Stimulated activated naive CD8-positive, alpha-beta T cell treated with anti-CD3 and anti-CD28 coated beads, Interleukin-15, Interleukin-2, amounts not matched to agents 100 ng/mL and 50 ng/mL, for 24 hours (primary cell): ENCODE data around the gene ODAD2.
A peak's percentile ranks its signal among the peaks of the same experiment; 100 is the strongest.
"Not testable (repeated sequence)": the region's sequence is repeated elsewhere in the genome, so short reads cannot be mapped to it uniquely, and the experiment has no call there.

Experiments
- H3K27ac Mint-ChIP-seq: one replicate; pipeline ENCODE4 v1.8.0; 2021; ENCODE audit warnings: mild to moderate bottlenecking, mixed read lengths
- H3K27me3 Mint-ChIP-seq: one replicate; pipeline ENCODE4 v1.8.0; 2021; ENCODE audit warnings: mixed read lengths
- H3K36me3 Mint-ChIP-seq: one replicate; pipeline ENCODE4 v1.8.0; 2021; ENCODE audit warnings: low read depth, mixed read lengths
- H3K4me1 Mint-ChIP-seq: one replicate; pipeline ENCODE4 v1.8.0; 2021; ENCODE audit warnings: low read depth, mixed read lengths
- H3K4me3 Mint-ChIP-seq: one replicate; pipeline ENCODE4 v1.8.0; 2021; ENCODE audit warnings: mild to moderate bottlenecking, mixed read lengths
- H3K9me3 Mint-ChIP-seq: one replicate; pipeline ENCODE4 v1.8.0; 2021; ENCODE audit warnings: mixed read lengths

The ODAD2 gene

DNA sequence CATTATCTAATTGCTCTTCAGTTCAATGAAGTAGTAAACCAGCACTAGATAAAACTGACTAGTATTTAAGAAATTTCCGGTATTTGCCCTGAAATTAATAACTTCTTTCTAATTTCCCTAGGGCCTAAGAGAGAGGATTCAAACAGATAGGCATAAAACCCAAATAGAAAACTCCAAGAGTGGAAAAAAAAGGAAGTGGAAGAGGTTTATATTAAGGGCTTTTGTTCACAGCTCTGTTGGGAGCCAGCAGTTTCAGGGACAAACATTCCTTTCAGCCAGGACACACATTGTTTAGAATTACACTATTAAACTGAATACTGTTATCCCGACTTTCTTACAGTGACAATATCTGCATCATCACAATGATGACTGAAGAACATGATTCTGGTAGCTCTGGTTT is 3.6 kb downstream of the ODAD2 start:
- H3K36me3 Mint-ChIP-seq = no peaks in the 10 kb centered on the region
- H3K4me3 Mint-ChIP-seq = no peak overlapping the region
- peaks cover 17% of the 10 kb centered on the region for H3K4me1 Mint-ChIP-seq
- peaks cover 42% of the 10 kb centered on the region for H3K27me3 Mint-ChIP-seq
- H3K9me3 Mint-ChIP-seq = no peaks in the 10 kb centered on the region
- H3K27ac Mint-ChIP-seq = no peak overlapping the region

DNA sequence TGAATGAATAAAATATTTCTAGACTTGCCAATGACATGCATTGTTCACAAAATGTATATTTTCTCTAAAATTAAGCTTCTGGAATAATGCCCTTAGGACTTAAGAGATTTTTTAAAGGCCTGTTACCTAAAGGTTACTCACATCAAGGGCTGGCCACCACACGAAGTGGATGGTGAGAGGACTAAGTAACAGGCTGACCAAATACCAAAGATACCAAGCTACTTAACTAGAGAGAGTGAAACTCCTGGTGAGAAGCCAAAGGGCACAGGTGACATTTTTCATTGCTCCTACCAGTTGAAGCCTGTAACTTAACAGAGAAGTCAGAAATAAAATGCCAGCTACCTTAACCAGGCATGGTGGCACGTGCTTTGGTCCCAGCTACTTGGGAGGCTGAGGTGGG is 9.5 kb downstream of the ODAD2 start:
- H3K27me3 Mint-ChIP-seq = peaks cover 11% of the 10 kb centered on the region
- H3K4me3 Mint-ChIP-seq, H3K27ac Mint-ChIP-seq, H3K9me3 Mint-ChIP-seq, H3K4me1 Mint-ChIP-seq, H3K36me3 Mint-ChIP-seq: not testable (repeated sequence)

DNA sequence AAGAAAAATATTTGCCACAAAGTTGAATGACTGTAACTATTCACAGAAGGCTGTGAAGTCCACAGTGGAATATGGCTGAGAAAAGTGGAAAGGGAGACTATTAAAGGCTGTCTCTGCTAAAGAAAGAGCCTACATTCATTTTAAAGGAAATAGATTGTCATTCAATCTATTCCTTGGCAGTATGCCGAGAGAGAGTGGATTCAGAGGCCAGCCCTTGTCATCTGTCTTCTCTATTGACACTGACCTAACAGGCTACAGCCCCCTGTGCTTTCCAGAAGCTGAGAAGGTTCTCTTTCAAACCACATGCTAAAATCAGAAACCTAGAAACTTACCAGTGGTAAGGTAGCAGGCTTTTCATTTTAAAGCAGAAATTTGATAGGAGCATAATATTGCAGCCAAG is 12.1 kb downstream of the ODAD2 start:
- Mint-ChIP-seq H3K4me1 (no peaks in the 10 kb centered on the region), H3K27me3 (peaks cover 13% of the 10 kb centered on the region), H3K36me3 (no peaks in the 10 kb centered on the region), H3K27ac (no peak overlapping the region), H3K9me3 (no peaks in the 10 kb centered on the region), H3K4me3 (no peak overlapping the region)

DNA sequence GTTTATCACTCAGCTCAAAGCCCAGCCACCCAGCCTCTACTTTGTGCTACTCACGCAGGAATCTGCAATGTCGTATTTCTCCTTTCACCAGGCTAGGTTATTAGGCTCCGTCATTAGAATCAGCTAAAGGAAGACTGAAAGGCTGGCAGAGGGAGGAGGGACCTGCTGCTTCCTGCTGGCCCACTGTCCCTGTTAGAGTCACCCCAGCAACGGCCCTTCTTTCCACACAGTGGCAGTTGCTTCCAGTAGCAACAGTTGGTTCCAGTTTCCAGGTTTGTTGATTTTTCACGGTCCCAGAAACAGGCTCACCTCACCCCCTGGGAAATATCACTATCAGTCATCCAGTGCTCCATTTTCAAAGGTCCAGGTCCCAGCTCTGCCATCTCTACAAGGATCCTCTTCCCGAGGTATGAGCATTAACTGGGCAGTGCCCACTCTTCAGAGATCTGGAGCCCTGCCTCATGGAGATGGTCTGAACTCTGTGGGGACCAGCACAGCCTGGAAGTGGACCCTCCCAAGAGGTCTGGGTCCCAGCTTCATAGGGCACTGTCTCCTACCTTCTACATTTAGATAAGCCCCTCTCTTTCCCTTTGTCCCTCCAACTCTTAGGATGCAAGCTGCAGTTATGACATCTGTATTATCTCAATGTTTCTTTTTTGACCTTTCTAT is 15.9 kb downstream of the ODAD2 start:
- peaks cover 5% of the 10 kb centered on the region for H3K9me3 Mint-ChIP-seq
- H3K36me3 Mint-ChIP-seq = no peaks in the 10 kb centered on the region
- H3K4me1 Mint-ChIP-seq = no peaks in the 10 kb centered on the region
- H3K27me3 Mint-ChIP-seq = peaks cover 11% of the 10 kb centered on the region
- no peak overlapping the region for H3K27ac Mint-ChIP-seq
- no peak overlapping the region for H3K4me3 Mint-ChIP-seq

DNA sequence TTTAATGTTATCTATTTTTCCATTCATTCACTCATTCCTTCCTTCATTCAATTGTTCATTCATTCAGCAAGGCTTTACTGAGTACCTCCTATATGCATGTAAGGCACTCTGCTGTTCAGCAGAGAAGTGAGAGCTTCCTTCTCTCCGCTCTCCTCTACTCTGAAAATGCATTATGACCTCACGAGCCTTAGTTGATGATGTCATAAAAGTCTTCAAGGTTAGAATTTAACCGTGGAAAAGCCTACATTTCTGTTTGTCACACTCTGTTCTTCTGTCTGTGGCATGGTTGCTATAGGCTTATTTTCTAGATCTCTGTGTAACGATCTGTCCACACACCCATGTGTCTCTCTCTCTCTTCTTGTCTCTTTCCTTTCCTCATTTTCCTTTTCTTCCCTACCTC is 17.1 kb downstream of the ODAD2 start:
- no peak overlapping the region for H3K4me3 Mint-ChIP-seq
- peaks cover 7% of the 10 kb centered on the region for H3K9me3 Mint-ChIP-seq
- no peak overlapping the region for H3K27ac Mint-ChIP-seq
- peaks cover 16% of the 10 kb centered on the region for H3K27me3 Mint-ChIP-seq
- H3K36me3 Mint-ChIP-seq = no peaks in the 10 kb centered on the region
- no peaks in the 10 kb centered on the region for H3K4me1 Mint-ChIP-seq

DNA sequence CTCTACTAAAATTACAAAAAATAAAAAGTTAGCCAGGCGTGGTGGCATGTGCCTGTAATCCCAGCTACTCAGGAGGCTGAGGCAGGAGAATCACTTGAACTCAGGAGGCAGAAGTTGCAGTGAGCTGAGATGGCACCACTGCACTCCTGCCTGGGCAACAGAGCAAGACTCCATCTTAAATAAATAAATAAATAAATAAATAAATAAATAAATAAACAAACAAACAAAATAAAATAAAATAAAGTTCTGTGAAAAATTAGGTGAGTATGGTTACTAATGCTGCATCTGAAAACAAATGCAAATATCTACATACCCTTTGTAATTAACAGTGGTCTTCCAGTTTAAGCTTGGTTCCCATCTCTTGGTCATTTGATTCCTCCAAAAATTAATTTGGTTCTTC is 28.1 kb downstream of the ODAD2 start:
- H3K4me1 Mint-ChIP-seq, H3K4me3 Mint-ChIP-seq, H3K27me3 Mint-ChIP-seq, H3K36me3 Mint-ChIP-seq, H3K27ac Mint-ChIP-seq, H3K9me3 Mint-ChIP-seq: not testable (repeated sequence)

DNA sequence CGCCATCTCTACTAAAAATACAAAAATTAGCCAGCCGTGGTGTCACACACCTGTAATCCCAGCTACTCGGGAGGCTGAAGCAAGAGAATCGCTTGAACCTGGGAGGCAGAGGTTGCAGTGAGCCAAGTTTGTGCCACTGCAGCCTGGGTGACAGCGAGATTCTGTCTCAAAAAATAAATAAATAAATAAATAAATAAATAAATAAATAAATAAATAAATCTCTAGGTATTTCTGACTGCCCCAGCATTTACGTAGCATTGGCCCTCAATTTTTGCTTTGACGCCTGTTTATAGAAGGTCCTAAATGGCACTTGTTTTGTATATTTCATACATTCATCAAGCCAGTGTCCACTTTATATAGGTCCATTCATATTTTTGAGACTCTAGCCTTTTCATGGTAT is 28.9 kb downstream of the ODAD2 start:
- H3K4me3 Mint-ChIP-seq, H3K4me1 Mint-ChIP-seq, H3K9me3 Mint-ChIP-seq, H3K36me3 Mint-ChIP-seq, H3K27me3 Mint-ChIP-seq, H3K27ac Mint-ChIP-seq: not testable (repeated sequence)

DNA sequence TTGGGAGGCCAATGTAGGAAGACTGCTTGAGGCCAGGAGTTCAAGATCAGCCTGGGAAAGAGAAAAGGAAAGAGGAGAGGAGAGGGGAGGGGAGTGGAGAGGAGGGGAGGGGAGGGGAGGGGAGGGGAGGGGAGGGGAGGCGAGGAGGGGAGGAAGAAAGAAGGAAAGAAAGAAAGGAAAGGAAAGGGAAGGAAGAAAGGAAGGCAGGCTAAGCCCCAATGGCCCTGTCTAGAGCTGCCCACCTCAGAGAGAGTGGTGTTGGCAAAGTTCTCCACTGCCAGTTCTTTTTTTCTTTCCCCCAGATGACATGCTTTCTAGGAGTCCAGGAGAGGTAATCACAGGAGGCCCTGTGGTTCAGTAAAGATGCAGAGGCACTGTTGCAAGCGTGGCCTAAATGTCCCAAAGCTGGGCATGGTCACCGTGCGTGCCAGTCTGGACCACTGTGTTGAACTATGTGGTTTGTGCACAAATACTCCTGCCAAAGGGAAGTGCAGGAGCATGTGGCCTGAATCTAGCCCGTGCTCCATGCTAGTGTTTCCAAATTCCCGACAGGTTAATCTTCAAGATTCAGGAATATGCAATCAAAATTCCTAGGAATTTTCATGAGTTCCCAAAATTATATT is 39.7 kb downstream of the ODAD2 start:
- H3K27me3 Mint-ChIP-seq = no peaks in the 10 kb centered on the region
- H3K9me3 Mint-ChIP-seq = no peaks in the 10 kb centered on the region
- H3K4me1 Mint-ChIP-seq = peaks cover 11% of the 10 kb centered on the region
- no peaks in the 10 kb centered on the region for H3K36me3 Mint-ChIP-seq
- peak overlapping the region; percentile 51 for H3K4me3 Mint-ChIP-seq
- H3K27ac Mint-ChIP-seq = peak overlapping the region; percentile 58

DNA sequence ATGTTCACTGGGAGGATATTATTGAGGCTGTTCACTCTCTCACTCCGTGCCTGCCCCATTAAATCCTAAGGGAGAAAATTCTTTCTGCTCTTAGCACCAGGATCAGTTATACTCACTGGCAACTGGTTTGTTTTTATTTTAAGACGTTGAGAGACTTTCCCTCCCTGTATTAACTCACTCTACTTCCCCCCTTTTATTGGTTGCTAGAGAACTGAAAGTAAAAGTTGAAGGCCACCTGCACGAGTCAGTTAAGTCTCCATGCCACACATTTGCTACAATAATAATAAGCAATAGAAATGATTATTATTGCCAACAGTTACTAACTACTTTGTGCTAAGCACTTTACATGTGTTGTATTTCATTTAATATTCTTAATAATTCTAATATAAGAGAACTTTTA is 40.5 kb downstream of the ODAD2 start:
- not testable (repeated sequence) for H3K27me3 Mint-ChIP-seq, H3K27ac Mint-ChIP-seq, H3K36me3 Mint-ChIP-seq, H3K9me3 Mint-ChIP-seq
- H3K4me3 Mint-ChIP-seq = peak overlapping the region; percentile 45
- H3K4me1 Mint-ChIP-seq = peaks cover 11% of the 10 kb centered on the region

DNA sequence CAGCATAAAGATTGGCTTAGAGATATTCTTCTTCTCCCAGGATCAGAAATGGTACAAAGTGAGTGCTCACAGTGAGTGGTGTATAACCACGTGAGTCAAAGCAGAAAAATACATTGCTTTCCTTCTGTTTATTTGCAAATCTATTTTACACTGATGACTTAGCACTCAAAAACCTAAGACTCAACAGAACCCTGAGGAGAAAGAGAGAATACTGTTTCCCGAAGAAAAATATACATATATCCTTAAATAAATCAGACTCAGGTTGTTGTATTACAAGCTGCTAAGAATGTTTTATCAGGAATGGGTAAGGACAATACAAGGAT is 48.7 kb downstream of the ODAD2 start:
- no peaks in the 10 kb centered on the region for H3K9me3 Mint-ChIP-seq
- no peaks in the 10 kb centered on the region for H3K27me3 Mint-ChIP-seq
- H3K36me3 Mint-ChIP-seq = no peaks in the 10 kb centered on the region
- H3K4me1 Mint-ChIP-seq = no peaks in the 10 kb centered on the region
- no peak overlapping the region for H3K4me3 Mint-ChIP-seq
- no peak overlapping the region for H3K27ac Mint-ChIP-seq

DNA sequence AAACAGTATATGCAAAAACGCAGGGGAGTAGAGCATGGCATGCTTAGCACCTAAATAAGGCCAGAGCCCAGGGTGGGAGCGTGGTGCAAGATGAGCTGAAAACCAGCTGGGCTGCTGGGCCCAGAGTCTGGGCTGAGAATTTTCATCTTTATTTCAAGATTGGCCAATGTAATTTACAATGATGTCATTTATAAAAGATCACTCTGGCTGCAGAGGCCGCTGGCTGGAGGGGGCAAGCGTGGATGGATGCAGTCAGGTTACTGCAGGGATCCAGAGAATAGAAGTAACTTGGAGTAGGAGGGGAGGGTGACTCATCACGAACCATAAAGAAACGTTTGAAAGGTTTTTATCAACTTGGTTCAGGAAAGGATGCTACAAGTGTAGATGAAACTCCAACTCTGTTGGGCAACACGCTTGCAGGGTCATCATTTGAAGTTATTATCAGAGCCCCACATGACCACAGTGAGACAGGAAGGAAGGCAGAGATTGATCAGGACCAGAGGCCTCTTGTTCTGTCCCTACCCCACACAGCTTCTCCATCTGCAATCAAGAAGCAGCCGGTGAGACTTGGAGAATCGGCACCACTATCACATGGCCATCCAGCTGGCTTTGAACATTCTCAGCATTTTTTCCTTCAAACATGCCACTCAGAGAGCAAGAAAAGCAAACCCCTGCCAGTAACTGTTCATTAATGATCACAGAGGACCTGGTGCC is 49.2 kb downstream of the ODAD2 start:
- H3K36me3 Mint-ChIP-seq = no peaks in the 10 kb centered on the region
- H3K9me3 Mint-ChIP-seq = no peaks in the 10 kb centered on the region
- H3K4me3 Mint-ChIP-seq = no peak overlapping the region
- H3K27me3 Mint-ChIP-seq = no peaks in the 10 kb centered on the region
- H3K27ac Mint-ChIP-seq = no peak overlapping the region
- H3K4me1 Mint-ChIP-seq = no peaks in the 10 kb centered on the region

DNA sequence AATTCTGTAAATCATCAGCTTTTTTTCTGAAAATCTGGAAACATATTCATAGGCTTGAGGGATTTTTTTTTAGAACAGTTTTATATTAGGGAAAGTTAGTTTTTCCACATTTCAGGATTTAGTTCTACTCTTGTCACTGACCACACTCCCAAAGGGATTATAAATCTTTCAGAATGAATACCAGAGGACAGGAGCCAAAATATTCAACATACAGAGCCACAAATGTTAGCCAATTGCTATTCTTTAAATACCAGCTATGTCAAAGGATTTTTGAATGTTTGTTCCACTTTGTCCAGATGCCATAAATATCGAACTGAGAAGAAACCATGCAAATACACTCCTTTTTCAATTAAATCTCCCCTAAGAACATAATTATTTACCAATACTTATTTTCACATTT is 50.7 kb downstream of the ODAD2 start:
- Mint-ChIP-seq H3K27ac (no peak overlapping the region), H3K4me3 (no peak overlapping the region), H3K4me1 (no peaks in the 10 kb centered on the region), H3K36me3 (no peaks in the 10 kb centered on the region), H3K9me3 (no peaks in the 10 kb centered on the region), H3K27me3 (no peaks in the 10 kb centered on the region)

DNA sequence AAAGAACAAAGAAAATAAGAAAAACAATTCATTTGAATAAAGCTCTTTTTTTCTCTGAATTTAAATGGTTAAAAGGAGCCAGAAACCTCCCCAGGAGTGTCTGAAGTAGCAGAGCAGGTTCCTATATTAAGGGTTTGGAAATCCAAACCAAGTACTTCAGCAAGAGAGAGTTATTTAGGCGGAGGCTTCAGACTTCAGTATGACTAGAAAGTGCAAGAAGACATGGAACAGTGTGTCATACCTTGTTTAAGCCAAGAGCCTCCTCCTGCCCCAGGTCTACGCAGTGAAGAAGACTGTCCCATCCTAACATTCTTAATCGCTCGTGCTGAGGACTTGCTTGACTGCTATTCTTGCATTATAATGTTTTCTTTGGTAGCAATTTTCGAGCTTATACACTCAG is 51.3 kb downstream of the ODAD2 start:
- no peaks in the 10 kb centered on the region for H3K36me3 Mint-ChIP-seq
- no peaks in the 10 kb centered on the region for H3K9me3 Mint-ChIP-seq
- no peak overlapping the region for H3K4me3 Mint-ChIP-seq
- no peak overlapping the region for H3K27ac Mint-ChIP-seq
- H3K4me1 Mint-ChIP-seq = no peaks in the 10 kb centered on the region
- H3K27me3 Mint-ChIP-seq = peaks cover 4% of the 10 kb centered on the region

DNA sequence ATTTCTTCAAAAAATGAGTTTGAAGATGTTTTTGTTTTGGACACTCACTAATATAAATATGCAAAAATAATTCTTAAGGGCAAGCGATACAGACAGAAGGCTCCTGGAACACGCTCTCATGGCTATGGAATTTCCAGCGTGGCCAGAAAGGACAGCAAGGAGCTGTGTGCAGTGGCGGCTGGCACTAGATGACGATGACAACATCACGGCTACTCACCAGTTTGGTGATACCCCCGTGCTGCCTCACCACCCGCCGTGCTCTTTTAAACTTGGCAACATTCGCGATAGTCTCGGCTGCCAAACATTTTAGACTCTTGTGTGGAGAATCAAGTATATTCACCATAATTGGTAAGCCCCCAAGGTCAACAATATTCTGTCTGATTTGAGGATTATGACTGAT is 54.9 kb downstream of the ODAD2 start:
- Mint-ChIP-seq H3K4me3 (no peak overlapping the region), H3K27me3 (peaks cover 4% of the 10 kb centered on the region), H3K4me1 (no peaks in the 10 kb centered on the region), H3K27ac (no peak overlapping the region), H3K9me3 (no peaks in the 10 kb centered on the region), H3K36me3 (no peaks in the 10 kb centered on the region)

DNA sequence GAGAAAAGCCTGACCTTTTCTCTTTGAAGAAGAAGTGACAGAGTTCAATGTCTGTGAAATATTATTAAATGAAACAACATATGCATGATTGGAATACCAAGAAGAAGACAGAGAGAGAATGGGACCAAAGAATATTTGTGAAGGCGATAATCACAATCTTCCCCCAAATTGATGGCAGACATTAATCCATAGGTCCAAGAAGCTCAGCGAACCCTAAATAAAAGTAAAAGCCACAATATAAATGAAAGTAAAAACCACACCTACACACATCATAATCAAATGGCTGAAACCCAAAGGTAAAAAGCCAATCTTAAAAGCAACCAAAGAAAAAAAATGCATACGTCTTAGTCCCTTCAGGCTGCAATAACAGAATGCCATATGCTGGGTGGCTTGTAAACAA is 84.0 kb downstream of the ODAD2 start:
- Mint-ChIP-seq H3K4me3 (no peak overlapping the region), H3K27me3 (peaks cover 7% of the 10 kb centered on the region), H3K36me3 (no peaks in the 10 kb centered on the region), H3K4me1 (no peaks in the 10 kb centered on the region), H3K9me3 (peaks cover 7% of the 10 kb centered on the region), H3K27ac (no peak overlapping the region)

DNA sequence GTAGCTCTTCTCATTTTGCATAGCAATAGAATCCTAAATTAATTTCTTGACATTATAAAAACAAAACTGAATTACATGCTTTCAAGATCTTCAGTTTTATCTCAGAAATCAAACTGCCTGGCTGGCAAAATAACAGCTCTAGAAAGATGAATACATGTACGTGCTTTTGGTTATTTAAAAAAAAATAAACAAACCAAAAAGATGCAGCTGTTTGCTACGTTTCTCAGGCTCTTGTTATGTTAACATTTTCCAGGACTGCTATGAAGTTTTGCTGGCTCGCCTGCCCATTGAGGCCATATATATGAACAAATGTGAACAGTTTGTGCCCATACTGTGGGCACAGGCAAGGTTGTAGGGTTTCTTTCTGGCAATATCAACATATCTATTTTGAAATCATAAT is 86.6 kb downstream of the ODAD2 start:
- no peak overlapping the region for H3K4me3 Mint-ChIP-seq
- H3K4me1 Mint-ChIP-seq = no peaks in the 10 kb centered on the region
- H3K9me3 Mint-ChIP-seq = peaks cover 7% of the 10 kb centered on the region
- H3K27me3 Mint-ChIP-seq = peaks cover 7% of the 10 kb centered on the region
- H3K27ac Mint-ChIP-seq = no peak overlapping the region
- no peaks in the 10 kb centered on the region for H3K36me3 Mint-ChIP-seq
